HEK293 (cell line): ENCODE measurements around the gene BTG2.

Experiments
- CTCF ChIA-PET: fragments of 350-600 bp; formaldehyde crosslinking; extraction: SDS; loops from one replicate; lab custom pipeline; 2021; ENCODE audit warnings: antibody characterized with exemption; lab: Yijun Ruan, JAX
- POLR2A ChIA-PET: fragments of 300-600 bp; formaldehyde crosslinking; extraction: SDS; loops from one replicate; lab custom pipeline; 2020; ENCODE audit warnings: antibody characterized with exemption, inconsistent platforms; lab: Yijun Ruan, JAX
- H3K27ac ChIP-seq: fragments of 200-500 bp; sonication (Bioruptor generic); 2 replicates; pipeline ENCODE4 v1.5.1; 2014; ENCODE audit warnings: low read depth, low read length, control low read depth, inconsistent platforms; ENCODE audit errors: extremely low read depth
- H3K36me3 ChIP-seq, 2 experiments: fragments of 200-500 bp in 1 of 2; sonication (Bioruptor generic) in 1 of 2; 1 replicate in 1 of 2; 2 replicates in 1 of 2; pipeline ENCODE4 v1.5.1; 2014 to 2017; ENCODE audit warnings: inconsistent platforms in 2 of 2, low read length in 2 of 2; ENCODE audit not compliant: control insufficient read depth in 2 of 2, insufficient read depth in 1 of 2
- H3K4me1 ChIP-seq: fragments of 200-500 bp; sonication (Bioruptor generic); 2 replicates; pipeline ENCODE4 v1.5.1; 2014; ENCODE audit warnings: mild to moderate bottlenecking, low read length, inconsistent platforms; ENCODE audit not compliant: control insufficient read depth, insufficient read depth
- H3K4me3 ChIP-seq: 2 replicates; pipeline ENCODE4 v1.5.1; 2011; ENCODE audit warnings: low read depth, mild to moderate bottlenecking, control low read depth, low read length, moderate library complexity
- H3K9me3 ChIP-seq: fragments of 200-500 bp; sonication (Bioruptor generic); 2 replicates; pipeline ENCODE4 v1.5.1; 2014; ENCODE audit warnings: low read depth, low read length, inconsistent platforms; ENCODE audit not compliant: control insufficient read depth, insufficient read depth
- EGR2 ChIP-seq: fragments of 450-650 bp; formaldehyde crosslinking; IDR thresholded peaks from 2 replicates; pipeline ENCODE4 v1.5.1; 2016; ENCODE audit warnings: low read depth, missing biosample characterization, missing genetic modification characterization
- PRDM1 ChIP-seq: fragments of 450-650 bp; formaldehyde crosslinking; IDR thresholded peaks from 2 replicates; pipeline ENCODE4; 2016; ENCODE audit warnings: missing biosample characterization, missing genetic modification characterization
- SCRT1 ChIP-seq: fragments of 450-650 bp; formaldehyde crosslinking; IDR thresholded peaks from 2 replicates; pipeline ENCODE4 v1.5.1; 2016; ENCODE audit warnings: missing biosample characterization, missing genetic modification characterization, borderline replicate concordance
- ZBTB1 ChIP-seq: fragments of 450-650 bp; formaldehyde crosslinking; IDR thresholded peaks from 2 replicates; pipeline ENCODE4 v1.5.1; 2016; ENCODE audit warnings: missing biosample characterization, missing genetic modification characterization
- ZFP41 ChIP-seq: fragments of 450-650 bp; formaldehyde crosslinking; IDR thresholded peaks from 2 replicates; pipeline ENCODE4 v1.5.1; 2016; ENCODE audit warnings: missing biosample characterization, missing genetic modification characterization, borderline replicate concordance
- ZNF23 ChIP-seq: fragments of 450-650 bp; formaldehyde crosslinking; IDR thresholded peaks from 2 replicates; pipeline ENCODE4 v1.5.1; 2016; ENCODE audit warnings: missing biosample characterization, missing genetic modification characterization, borderline replicate concordance
- ZNF292 ChIP-seq: fragments of 450-650 bp; formaldehyde crosslinking; IDR thresholded peaks from 2 replicates; pipeline ENCODE4 v1.5.1; 2016; ENCODE audit warnings: low read depth, missing biosample characterization, missing genetic modification characterization, borderline replicate concordance
- ZNF530 ChIP-seq: fragments of 450-650 bp; formaldehyde crosslinking; IDR thresholded peaks from 2 replicates; pipeline ENCODE4 v1.5.1; 2016; ENCODE audit warnings: low read depth, missing biosample characterization, missing genetic modification characterization
- ZNF701 ChIP-seq: fragments of 450-650 bp; formaldehyde crosslinking; IDR thresholded peaks from 2 replicates; pipeline ENCODE4 v1.5.1; 2016; ENCODE audit warnings: missing biosample characterization, missing genetic modification characterization
- ZNF76 ChIP-seq: fragments of 450-650 bp; formaldehyde crosslinking; IDR thresholded peaks from 2 replicates; pipeline ENCODE4; 2016; ENCODE audit warnings: low read depth, missing biosample characterization, missing genetic modification characterization, borderline replicate concordance
- TF ChIP-seq, protein P1 (sequence below): sonication (generic); formaldehyde crosslinking; IDR thresholded peaks from 2 replicates; pipeline ENCODE4 v1.8.1; 2022; ENCODE audit warnings: mild to moderate bottlenecking, moderate library complexity, missing genetic modification reagents

BTG2 gene

GRCh38 chr1:203359010-203359571, 53.8 kb downstream of the BTG2 start:
- ChIA-PET CTCF (interaction anchor here (1.0 to 1.6 kb wide), 3 partner anchors 18 to 129 kb away, joined by 3 to 4 read pairs (median 3); no protein-coding TSS in a partner anchor), POLR2A (no interaction called here)
- H3K36me3 ChIP-seq = no peaks in the 10 kb centered on the region
- H3K27ac ChIP-seq = no peak overlapping the region
- H3K4me1 ChIP-seq = no peaks in the 10 kb centered on the region
- no peak for TF ChIP-seq ZNF76 (tag by site-specific recombination)
- no peak for TF ChIP-seq ZFP41
- no peak for TF ChIP-seq ZNF701
- no peak for TF ChIP-seq SCRT1 (tag by site-specific recombination)
- no peak for TF ChIP-seq PRDM1 (tag by site-specific recombination)
- no peak for TF ChIP-seq ZNF23
- TF ChIP-seq, protein P1, sequence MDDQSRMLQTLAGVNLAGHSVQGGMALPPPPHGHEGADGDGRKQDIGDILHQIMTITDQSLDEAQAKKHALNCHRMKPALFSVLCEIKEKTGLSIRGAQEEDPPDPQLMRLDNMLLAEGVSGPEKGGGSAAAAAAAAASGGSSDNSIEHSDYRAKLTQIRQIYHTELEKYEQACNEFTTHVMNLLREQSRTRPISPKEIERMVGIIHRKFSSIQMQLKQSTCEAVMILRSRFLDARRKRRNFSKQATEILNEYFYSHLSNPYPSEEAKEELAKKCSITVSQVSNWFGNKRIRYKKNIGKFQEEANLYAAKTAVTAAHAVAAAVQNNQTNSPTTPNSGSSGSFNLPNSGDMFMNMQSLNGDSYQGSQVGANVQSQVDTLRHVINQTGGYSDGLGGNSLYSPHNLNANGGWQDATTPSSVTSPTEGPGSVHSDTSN (CRISPR knock-in tag) = no peak
- no peak for TF ChIP-seq ZNF530 (tag by site-specific recombination)
- no peak for TF ChIP-seq EGR2 (tag by site-specific recombination)
- TF ChIP-seq ZBTB1 = no peak
- no peak for TF ChIP-seq ZNF292 (tag by site-specific recombination)
- H3K4me3 ChIP-seq = no peak overlapping the region
- H3K9me3 ChIP-seq = no peaks in the 10 kb centered on the region
